GM12874 (cell line): Measurements from ENCODE around the gene HOXC9.

ENCODE experiments used
- CTCF ChIP-seq: IDR thresholded peaks from 2 replicates; pipeline ENCODE4 v1.5.1; 2011; ENCODE audit warnings: low read depth, mild to moderate bottlenecking, control low read depth, low read length, moderate library complexity; ENCODE audit not compliant: insufficient read depth

The HOXC9 gene

GRCh38 chr12:53978477-53979356 lies 21.2 kb upstream of the HOXC9 start:
- TF ChIP-seq CTCF: no peak

GRCh38 chr12:53980104-53980801 lies 19.7 kb upstream of the HOXC9 start:
- TF ChIP-seq CTCF: no peak

DNA sequence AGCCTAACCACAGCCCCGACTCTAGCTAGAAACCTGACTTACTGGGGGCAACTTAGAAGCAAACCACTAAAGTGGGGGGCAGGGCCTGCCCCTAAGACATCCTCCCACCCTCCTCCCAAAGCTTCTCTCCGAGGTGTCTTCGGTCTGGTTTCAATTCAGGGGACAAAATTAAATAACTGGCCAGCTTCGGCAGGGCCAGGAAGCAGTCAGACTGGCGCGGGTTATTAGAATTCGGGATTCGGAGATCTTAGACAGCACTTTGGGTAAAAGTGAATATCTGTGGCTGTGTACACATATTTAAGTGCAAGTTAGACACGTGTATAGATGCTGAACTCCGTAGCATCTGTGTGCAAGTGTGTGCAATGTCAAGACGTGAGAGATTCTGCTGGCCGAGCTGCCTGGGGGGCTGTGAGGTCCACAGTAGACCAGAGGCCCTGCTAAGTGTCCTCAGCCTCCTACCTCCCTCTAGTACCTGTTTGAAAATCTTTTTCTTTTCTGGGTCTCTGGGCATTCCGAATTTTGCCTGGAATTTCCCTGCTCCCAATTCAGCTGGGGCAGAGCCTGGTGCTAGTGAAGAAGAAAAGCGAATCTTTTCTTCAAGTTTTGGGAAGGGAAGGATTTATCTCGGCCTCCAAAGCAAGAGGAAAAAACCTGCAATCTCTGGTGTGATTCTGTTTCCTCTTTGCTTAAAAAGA lies 19.0 kb upstream of the HOXC9 start:
- no peak for TF ChIP-seq CTCF

- no peak for TF ChIP-seq CTCF
Observed at GRCh38 chr12:53981634-53982565, 18.1 kb upstream of the HOXC9 start.

DNA sequence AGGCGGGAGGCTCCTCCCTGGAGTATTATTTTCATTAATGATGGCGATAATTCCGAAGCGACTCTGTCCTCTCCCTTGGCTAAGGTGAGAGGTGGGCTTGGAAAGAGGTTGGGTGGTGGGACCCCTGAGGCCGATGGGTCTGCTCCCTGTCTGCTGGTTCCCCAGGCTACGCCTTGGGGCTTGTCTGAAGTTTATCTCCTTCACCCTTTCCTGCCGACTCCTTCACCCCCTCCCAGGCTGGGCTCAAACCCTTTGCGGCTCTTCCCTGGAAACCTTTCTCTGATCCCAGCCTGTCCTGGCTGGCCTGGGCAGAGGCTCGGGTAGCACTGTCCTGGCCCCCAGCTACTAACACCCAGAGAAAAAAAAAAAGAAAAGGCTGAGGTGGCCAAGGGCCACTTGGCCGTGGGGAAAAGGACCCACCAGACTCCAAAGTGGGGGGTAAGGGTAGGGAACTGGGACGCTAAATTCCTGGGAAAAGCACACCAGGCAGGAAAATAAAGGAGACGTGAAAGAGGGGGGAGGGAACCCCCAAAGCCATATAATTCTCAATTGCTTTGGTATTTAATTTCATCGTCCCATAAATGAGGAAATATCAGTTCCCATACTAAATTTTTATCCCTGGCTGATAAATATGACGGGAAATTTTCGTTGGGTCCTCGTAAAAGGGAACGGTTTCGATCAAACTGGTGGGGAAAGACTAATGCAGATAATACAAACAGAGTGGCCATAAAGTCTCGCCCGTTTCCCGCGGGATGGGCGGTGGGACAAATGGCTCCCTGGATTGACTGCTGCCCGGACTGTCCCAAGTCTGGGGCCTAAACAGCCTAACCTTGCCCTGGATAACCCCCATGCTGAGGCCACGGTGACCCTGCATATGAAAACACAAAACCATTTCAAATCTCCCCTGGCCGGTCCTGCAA lies 17.1 kb upstream of the HOXC9 start:
- no peak for TF ChIP-seq CTCF

- no peak for TF ChIP-seq CTCF
Observed at GRCh38 chr12:53983568-53983949, 16.4 kb upstream of the HOXC9 start.
